Progenitor cell of endocrine pancreas (in vitro differentiated cells): Measurements from ENCODE around the gene UNC13D. TPM values are rescaled to one million over a fixed set of nuclear protein-coding genes. Genes with fewer than 3 reads are reported as not detected.
"Not testable (repeated sequence)": the region's sequence is repeated elsewhere in the genome, so short reads cannot be mapped to it uniquely, and the experiment has no call there.

Source experiments
- DNase-seq: peaks from one replicate; pipeline ENCODE4 v3.0.0; 2021; ENCODE audit warnings: low spot score; ENCODE audit not compliant: unreplicated experiment
- H3K27ac Mint-ChIP-seq: 2 replicates; pipeline ENCODE4 v1.8.0; 2021; ENCODE audit warnings: mild to moderate bottlenecking, moderate library complexity, mixed read lengths
- H3K27me3 Mint-ChIP-seq: 2 replicates; pipeline ENCODE4 v1.8.0; 2021; ENCODE audit warnings: mixed read lengths
- H3K36me3 Mint-ChIP-seq: 2 replicates; pipeline ENCODE4 v1.8.0; 2022; ENCODE audit warnings: mixed read lengths; ENCODE audit not compliant: insufficient read depth
- H3K4me1 Mint-ChIP-seq: 2 replicates; pipeline ENCODE4 v1.8.0; 2021; ENCODE audit warnings: low read depth, mixed read lengths
- H3K4me3 Mint-ChIP-seq: 2 replicates; pipeline ENCODE4 v1.8.0; 2021; ENCODE audit warnings: low read depth, mild to moderate bottlenecking, moderate library complexity, mixed read lengths
- H3K9me3 Mint-ChIP-seq: 2 replicates; pipeline ENCODE4 v1.8.0; 2021; ENCODE audit warnings: low read depth, mixed read lengths
- CTCF ChIP-seq: fragments of 200-600 bp; sonication (generic); IDR thresholded peaks from one replicate; pipeline ENCODE4 v1.5.0; 2021; ENCODE audit warnings: antibody characterized with exemption, mild to moderate bottlenecking; ENCODE audit not compliant: unreplicated experiment
- total RNA-seq: library from RNA; stranded (reverse); gene quantifications from 2 replicates; pipeline ENCODE4 v1.2.1, GENCODE V29; 2021

The UNC13D gene
- total RNA-seq, 1 donor from 2014 or later, result 2.7 TPM

GRCh38 chr17:75812096-75813013 lies 31.8 kb downstream of the UNC13D start:
- DNase-seq, result no peak
- Mint-ChIP-seq H3K4me1 (no peaks in the 10 kb centered on the region), H3K4me3 (no peak overlapping the region), H3K9me3 (no peaks in the 10 kb centered on the region), H3K27me3 (no peaks in the 10 kb centered on the region), H3K27ac (no peak overlapping the region), H3K36me3 (peaks cover 2% of the 10 kb centered on the region)
- TF ChIP-seq CTCF, result no peak

- Mint-ChIP-seq H3K4me3 (no peak overlapping the region), H3K36me3 (peaks cover 2% of the 10 kb centered on the region), H3K9me3 (no peaks in the 10 kb centered on the region), H3K27me3 (no peaks in the 10 kb centered on the region), H3K4me1 (no peaks in the 10 kb centered on the region), H3K27ac (no peak overlapping the region)
- TF ChIP-seq CTCF, result no peak
- no peak for DNase-seq
Observed at GRCh38 chr17:75811174-75811573, 33.0 kb downstream of the UNC13D start.

GRCh38 chr17:75810756-75811155 lies 33.4 kb downstream of the UNC13D start:
- not testable (repeated sequence) for H3K27me3 Mint-ChIP-seq, H3K4me1 Mint-ChIP-seq, H3K4me3 Mint-ChIP-seq, H3K27ac Mint-ChIP-seq, DNase-seq, H3K36me3 Mint-ChIP-seq, H3K9me3 Mint-ChIP-seq

GRCh38 chr17:75810216-75810615 lies 34.0 kb downstream of the UNC13D start:
- no peaks in the 10 kb centered on the region for H3K9me3 Mint-ChIP-seq
- no peaks in the 10 kb centered on the region for H3K4me1 Mint-ChIP-seq
- no peaks in the 10 kb centered on the region for H3K27me3 Mint-ChIP-seq
- peaks cover 2% of the 10 kb centered on the region for H3K36me3 Mint-ChIP-seq
- H3K4me3 Mint-ChIP-seq, result no peak overlapping the region
- no peak for TF ChIP-seq CTCF
- DNase-seq, result no peak
- H3K27ac Mint-ChIP-seq, result no peak overlapping the region

GRCh38 chr17:75809631-75810111 lies 34.5 kb downstream of the UNC13D start:
- H3K4me3 Mint-ChIP-seq, result no peak overlapping the region
- no peak overlapping the region for H3K27ac Mint-ChIP-seq

More at GRCh38 chr17:75809631-75810111, 34.5 kb downstream of the UNC13D start:
- H3K9me3 Mint-ChIP-seq, result no peaks in the 10 kb centered on the region
- H3K27me3 Mint-ChIP-seq, result no peaks in the 10 kb centered on the region
- H3K36me3 Mint-ChIP-seq, result peaks cover 2% of the 10 kb centered on the region
- DNase-seq, result no peak
- H3K4me1 Mint-ChIP-seq, result no peaks in the 10 kb centered on the region
- no peak for TF ChIP-seq CTCF
